ENCODE measurements around the gene FZD7.

DNA sequence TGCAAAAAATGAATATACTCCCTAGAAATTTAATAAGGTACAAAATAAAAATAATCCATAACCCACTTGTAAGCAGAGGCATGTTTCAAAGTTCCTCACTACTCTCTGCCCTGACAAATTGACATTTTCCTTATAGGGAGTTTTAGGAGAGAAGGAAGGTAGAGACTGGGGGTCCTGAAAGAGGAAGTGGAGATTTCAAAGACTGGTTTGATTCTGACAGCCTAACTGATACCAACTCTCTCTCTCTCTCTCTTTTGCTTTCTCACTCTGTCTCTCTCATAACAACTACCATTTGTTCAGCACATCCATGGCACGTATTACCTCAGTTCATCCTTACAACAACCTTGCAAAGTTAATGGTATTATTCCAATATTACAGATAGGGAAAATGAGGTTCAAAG, 18.6 kb downstream of the FZD7 start:
- TF ChIP-seq POLR2A (IDR thresholded peaks at IDR 0.05; ENCODE audit: low read length) (no peak), GATA1 (IDR thresholded peaks at IDR 0.05; ENCODE audit: low read depth, low read length) (no peak)

Data from erythroblast (primary cell).